Measurements from ENCODE around the gene PTCHD1. TPM values are rescaled to one million over a fixed set of nuclear protein-coding genes. Genes with fewer than 3 reads are reported as not detected.

PTCHD1 gene
- total RNA-seq, 1 experiment from 2014 or later, result 1.4 TPM

DNA sequence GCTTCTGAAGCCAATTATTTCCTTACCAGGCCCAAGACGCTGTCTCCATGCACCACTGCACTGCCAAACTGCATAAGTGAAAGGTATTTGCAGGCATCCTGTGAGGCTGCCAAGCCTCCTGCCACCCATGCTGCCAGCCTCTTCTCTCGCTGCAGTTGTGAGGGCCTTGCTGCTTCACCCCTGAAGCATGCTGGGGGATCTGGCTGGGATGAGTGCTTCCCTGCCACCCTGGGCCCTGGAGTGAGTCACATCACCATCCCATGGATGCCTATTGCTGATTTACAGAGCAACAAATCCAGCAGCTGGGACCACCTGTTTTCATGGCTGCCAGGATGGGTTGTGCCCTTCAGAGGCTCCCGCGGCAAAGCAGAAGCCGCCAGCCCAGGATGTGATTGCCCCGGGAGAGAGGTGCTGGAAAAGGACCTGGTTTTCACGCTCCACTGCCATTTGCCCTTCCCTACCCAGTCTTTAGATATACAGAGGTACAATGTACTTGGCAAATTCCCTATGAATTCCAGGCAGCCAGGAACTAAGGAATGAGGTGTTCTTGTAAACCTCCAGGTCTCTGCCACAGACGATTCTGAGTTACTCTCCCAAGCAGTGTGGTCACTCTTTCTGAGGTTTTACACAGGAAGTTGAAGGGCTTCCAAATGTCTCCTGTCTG is 41.5 kb upstream of the PTCHD1 start:
- Histone ChIP-seq H3K4me3 (ENCODE audit: low read depth in 2 of 2, low read length in 2 of 2) (no peak overlapping the region), H3K4me1 (ENCODE audit: control insufficient read depth, insufficient read depth, low read length) (no peaks in the 10 kb centered on the region), H3K27me3 (ENCODE audit: control insufficient read depth, insufficient read depth, low read length) (no peaks in the 10 kb centered on the region), H3K27ac (ENCODE audit: low read length) (no peak overlapping the region), H3K9me3 (ENCODE audit: control insufficient read depth, insufficient read depth, low read depth, low read length) (no peaks in the 10 kb centered on the region), H3K36me3 (ENCODE audit: control insufficient read depth, insufficient read depth, low read length) (no peaks in the 10 kb centered on the region)
- in situ Hi-C loops (cut with HindIII; ENCODE audit: low pct_unique_long_range_greater_than_20kb, low sequenced_read_pairs), result no loop called here
- CTCF ChIA-PET, result no interaction called here
- TF ChIP-seq POLR2AphosphoS5 (IDR thresholded peaks at IDR 0.05; ENCODE audit: low read depth, low read length) (no peak), TCF7L2 (IDR thresholded peaks at IDR 0.05; ENCODE audit: low read depth, low read length) (no peak), SIN3A (IDR thresholded peaks at IDR 0.05; ENCODE audit: borderline replicate concordance, insufficient read depth, low read depth, low read length) (no peak)
- TF ChIP-seq, protein P1, sequence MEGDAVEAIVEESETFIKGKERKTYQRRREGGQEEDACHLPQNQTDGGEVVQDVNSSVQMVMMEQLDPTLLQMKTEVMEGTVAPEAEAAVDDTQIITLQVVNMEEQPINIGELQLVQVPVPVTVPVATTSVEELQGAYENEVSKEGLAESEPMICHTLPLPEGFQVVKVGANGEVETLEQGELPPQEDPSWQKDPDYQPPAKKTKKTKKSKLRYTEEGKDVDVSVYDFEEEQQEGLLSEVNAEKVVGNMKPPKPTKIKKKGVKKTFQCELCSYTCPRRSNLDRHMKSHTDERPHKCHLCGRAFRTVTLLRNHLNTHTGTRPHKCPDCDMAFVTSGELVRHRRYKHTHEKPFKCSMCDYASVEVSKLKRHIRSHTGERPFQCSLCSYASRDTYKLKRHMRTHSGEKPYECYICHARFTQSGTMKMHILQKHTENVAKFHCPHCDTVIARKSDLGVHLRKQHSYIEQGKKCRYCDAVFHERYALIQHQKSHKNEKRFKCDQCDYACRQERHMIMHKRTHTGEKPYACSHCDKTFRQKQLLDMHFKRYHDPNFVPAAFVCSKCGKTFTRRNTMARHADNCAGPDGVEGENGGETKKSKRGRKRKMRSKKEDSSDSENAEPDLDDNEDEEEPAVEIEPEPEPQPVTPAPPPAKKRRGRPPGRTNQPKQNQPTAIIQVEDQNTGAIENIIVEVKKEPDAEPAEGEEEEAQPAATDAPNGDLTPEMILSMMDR (IDR thresholded peaks at IDR 0.05), result no peak
- TF ChIP-seq, protein P2, sequence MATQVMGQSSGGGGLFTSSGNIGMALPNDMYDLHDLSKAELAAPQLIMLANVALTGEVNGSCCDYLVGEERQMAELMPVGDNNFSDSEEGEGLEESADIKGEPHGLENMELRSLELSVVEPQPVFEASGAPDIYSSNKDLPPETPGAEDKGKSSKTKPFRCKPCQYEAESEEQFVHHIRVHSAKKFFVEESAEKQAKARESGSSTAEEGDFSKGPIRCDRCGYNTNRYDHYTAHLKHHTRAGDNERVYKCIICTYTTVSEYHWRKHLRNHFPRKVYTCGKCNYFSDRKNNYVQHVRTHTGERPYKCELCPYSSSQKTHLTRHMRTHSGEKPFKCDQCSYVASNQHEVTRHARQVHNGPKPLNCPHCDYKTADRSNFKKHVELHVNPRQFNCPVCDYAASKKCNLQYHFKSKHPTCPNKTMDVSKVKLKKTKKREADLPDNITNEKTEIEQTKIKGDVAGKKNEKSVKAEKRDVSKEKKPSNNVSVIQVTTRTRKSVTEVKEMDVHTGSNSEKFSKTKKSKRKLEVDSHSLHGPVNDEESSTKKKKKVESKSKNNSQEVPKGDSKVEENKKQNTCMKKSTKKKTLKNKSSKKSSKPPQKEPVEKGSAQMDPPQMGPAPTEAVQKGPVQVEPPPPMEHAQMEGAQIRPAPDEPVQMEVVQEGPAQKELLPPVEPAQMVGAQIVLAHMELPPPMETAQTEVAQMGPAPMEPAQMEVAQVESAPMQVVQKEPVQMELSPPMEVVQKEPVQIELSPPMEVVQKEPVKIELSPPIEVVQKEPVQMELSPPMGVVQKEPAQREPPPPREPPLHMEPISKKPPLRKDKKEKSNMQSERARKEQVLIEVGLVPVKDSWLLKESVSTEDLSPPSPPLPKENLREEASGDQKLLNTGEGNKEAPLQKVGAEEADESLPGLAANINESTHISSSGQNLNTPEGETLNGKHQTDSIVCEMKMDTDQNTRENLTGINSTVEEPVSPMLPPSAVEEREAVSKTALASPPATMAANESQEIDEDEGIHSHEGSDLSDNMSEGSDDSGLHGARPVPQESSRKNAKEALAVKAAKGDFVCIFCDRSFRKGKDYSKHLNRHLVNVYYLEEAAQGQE (IDR thresholded peaks at IDR 0.05; ENCODE audit: insufficient read depth in 1 of 2, low read depth in 2 of 2, low read length in 1 of 2), result no peak
- ATAC-seq, result peak; percentile 60
- no TSS peak for BruUV-seq (replicated peaks)
- intact Hi-C loops (cut with micrococcal nuclease; ENCODE audit: unreplicated experiment), result no loop called here
- POLR2A ChIA-PET, result no interaction called here
- DNase-seq (ENCODE audit: low read depth, low spot score), result no peak

- Histone ChIP-seq H3K27ac (ENCODE audit: low read length) (no peak overlapping the region), H3K9me3 (ENCODE audit: control insufficient read depth, insufficient read depth, low read depth, low read length) (no peaks in the 10 kb centered on the region), H3K36me3 (ENCODE audit: control insufficient read depth, insufficient read depth, low read length) (no peaks in the 10 kb centered on the region), H3K4me1 (ENCODE audit: control insufficient read depth, insufficient read depth, low read length) (no peaks in the 10 kb centered on the region), H3K4me3 (ENCODE audit: low read depth in 2 of 2, low read length in 2 of 2) (no peak overlapping the region), H3K27me3 (ENCODE audit: control insufficient read depth, insufficient read depth, low read length) (no peaks in the 10 kb centered on the region)
- POLR2A ChIA-PET, result no interaction called here
- CTCF ChIA-PET, result no interaction called here
- in situ Hi-C loops (cut with HindIII; ENCODE audit: low pct_unique_long_range_greater_than_20kb, low sequenced_read_pairs), result no loop called here
- DNase-seq (ENCODE audit: low read depth, low spot score) (no peak), ATAC-seq (no peak)
- intact Hi-C loops (cut with micrococcal nuclease; ENCODE audit: unreplicated experiment), result no loop called here
- TF ChIP-seq, protein P1 (IDR thresholded peaks at IDR 0.05), result no peak
- TF ChIP-seq, protein P2 (IDR thresholded peaks at IDR 0.05; ENCODE audit: insufficient read depth in 1 of 2, low read depth in 2 of 2, low read length in 1 of 2), result no peak
- TF ChIP-seq POLR2AphosphoS5 (IDR thresholded peaks at IDR 0.05; ENCODE audit: low read depth, low read length) (no peak), TCF7L2 (IDR thresholded peaks at IDR 0.05; ENCODE audit: low read depth, low read length) (no peak), SIN3A (IDR thresholded peaks at IDR 0.05; ENCODE audit: borderline replicate concordance, insufficient read depth, low read depth, low read length) (no peak)
- BruUV-seq (replicated peaks), result no TSS peak
Observed at GRCh38 chrX:23304881-23305280, 29.8 kb upstream of the PTCHD1 start.

All from Panc1 (cell line).